Eye (tissue), 1 donor: ENCODE results near the gene PRKCH.
"Not testable (repeated sequence)": the region's sequence is repeated elsewhere in the genome, so short reads cannot be mapped to it uniquely, and the experiment has no call there.

ENCODE experiments used
- DNase-seq: peaks from one replicate; pipeline ENCODE4 v3.0.0-alpha.2; 2015

Gene PRKCH

GRCh38 chr14:61462566-61463193, 141.3 kb downstream of the PRKCH start:
- DNase-seq = peak; percentile 71

- no peak for DNase-seq
These were observed 142.4 kb downstream of the PRKCH start for GRCh38 chr14:61463664-61464285.

- not testable (repeated sequence) for DNase-seq
These were observed 143.4 kb downstream of the PRKCH start for GRCh38 chr14:61464539-61465320.

- peak; percentile 70 for DNase-seq
These were observed 145.0 kb downstream of the PRKCH start for GRCh38 chr14:61466249-61466904.

- no peak for DNase-seq
These were observed 145.5 kb downstream of the PRKCH start for GRCh38 chr14:61466905-61467280.

GRCh38 chr14:61467296-61467695, 145.9 kb downstream of the PRKCH start:
- DNase-seq = no peak

GRCh38 chr14:61468063-61468825, 146.9 kb downstream of the PRKCH start:
- no peak for DNase-seq

- peak; percentile 54 for DNase-seq
These were observed 148.4 kb downstream of the PRKCH start for GRCh38 chr14:61469781-61470180.

- DNase-seq = peak; percentile 84
These were observed 149.0 kb downstream of the PRKCH start for GRCh38 chr14:61470261-61470960.

- no peak for DNase-seq
These were observed 149.5 kb downstream of the PRKCH start for GRCh38 chr14:61470961-61471293.

- DNase-seq = no peak
These were observed 150.1 kb downstream of the PRKCH start for GRCh38 chr14:61471297-61472005.

GRCh38 chr14:61472011-61472672, 150.8 kb downstream of the PRKCH start:
- peak; percentile 57 for DNase-seq

- DNase-seq = no peak
These were observed 151.5 kb downstream of the PRKCH start for GRCh38 chr14:61472801-61473376.

GRCh38 chr14:61474015-61474414, 152.6 kb downstream of the PRKCH start:
- no peak for DNase-seq

GRCh38 chr14:61474701-61475100, 153.3 kb downstream of the PRKCH start:
- DNase-seq = no peak

GRCh38 chr14:61475316-61475715, 153.9 kb downstream of the PRKCH start:
- DNase-seq = peak; percentile 75

GRCh38 chr14:61476105-61476753, 154.8 kb downstream of the PRKCH start:
- DNase-seq = peak; percentile 61

- DNase-seq = peak; percentile 67
These were observed 155.5 kb downstream of the PRKCH start for GRCh38 chr14:61476754-61477410.

GRCh38 chr14:61477712-61478462, 156.5 kb downstream of the PRKCH start:
- DNase-seq = no peak
